Medulla oblongata (tissue), 1 donor: ENCODE data around the gene SLC13A4.
"Not testable (repeated sequence)": the region's sequence is repeated elsewhere in the genome, so short reads cannot be mapped to it uniquely, and the experiment has no call there.

ENCODE experiments used
- DNase-seq: peaks from one replicate; pipeline ENCODE4 v3.0.0-alpha.2; 2015; ENCODE audit errors: extremely low spot score

SLC13A4 gene

DNA sequence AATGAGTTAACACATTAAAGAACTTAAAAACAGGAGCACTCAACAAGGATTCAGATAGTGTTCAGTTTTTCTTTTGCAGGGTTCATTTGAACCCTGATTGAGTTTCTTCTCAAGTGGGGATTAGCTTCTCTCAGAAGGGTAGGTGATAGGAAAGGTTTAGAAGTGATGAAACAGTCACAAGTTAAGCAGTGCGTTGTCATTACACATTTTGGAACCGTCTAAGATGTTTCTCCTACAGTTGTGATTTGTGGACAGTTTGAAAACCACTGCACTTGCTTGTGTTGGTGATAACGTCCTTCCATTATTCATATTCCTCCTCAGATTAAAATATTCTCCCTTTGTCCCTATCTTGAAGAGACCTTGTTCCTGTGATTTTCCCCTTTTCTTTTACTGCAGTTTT is 62.9 kb downstream of the SLC13A4 start:
- DNase-seq: no peak

DNA sequence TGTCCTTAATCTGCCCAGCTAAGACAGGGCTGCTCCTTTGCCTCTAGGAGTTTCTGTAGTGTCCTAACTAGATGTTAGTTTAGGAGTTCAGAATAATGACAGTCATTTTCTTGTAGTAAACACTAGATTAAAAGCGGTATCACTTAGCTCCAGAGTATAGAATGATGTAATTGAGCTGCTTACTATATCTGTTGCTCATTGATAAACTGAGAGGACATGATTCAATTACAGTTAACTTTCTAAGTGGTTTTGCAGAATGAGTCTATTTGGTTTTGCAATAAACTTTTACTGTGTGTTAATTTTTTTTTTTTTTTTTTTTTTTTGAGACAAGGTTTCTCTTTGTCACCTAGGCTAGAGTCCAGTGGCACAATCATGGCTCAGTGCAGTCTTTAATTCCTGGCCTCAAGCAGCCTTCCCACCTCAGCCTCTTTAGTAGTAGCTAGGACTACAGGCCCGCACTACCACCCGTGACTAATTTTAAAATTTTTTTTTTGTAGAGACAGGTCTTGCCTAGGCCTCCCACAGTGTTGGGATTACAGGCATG is 63.9 kb downstream of the SLC13A4 start:
- DNase-seq: no peak

DNA sequence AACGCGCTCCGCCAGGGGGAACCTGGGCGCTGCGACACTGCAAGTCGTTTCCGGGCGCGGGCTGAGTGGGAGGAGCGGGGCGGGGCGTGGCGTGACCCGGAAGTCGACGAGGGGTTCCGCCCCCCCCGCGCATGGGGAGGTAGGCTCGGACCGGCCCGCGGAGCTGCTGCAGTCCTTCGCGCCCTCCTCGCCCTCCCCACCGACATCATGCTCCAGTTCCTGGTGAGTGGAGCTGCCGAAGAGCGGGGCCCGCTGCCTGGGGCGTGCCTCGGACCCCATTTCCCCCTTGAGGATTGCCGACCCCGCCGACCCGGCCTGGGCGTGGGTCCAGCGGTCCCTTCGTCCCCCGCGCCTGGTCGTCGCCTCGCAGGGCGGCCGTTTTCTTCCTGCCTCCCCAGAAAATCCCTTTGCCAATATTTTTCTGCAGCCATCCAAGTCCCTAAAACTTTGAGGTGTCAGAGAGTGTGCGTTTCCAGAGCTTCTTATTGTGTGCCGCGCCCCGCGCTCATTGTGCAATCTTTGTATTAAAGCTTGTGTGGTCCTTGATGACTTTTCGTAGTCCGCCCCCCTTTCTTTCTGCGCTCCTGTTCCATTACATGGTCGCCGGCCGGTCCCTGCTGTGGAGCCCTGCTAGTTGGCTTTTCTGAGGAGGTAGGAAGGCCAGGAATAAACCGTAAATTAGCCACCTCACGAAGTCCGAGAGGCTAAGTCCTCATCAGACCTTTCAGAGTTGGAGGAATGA is 65.4 kb downstream of the SLC13A4 start, which contains the start of gene STMP1:
TSS of gene STMP1 (plus strand) at position 142 of the 742 bp plus-strand sequence.
- DNase-seq: peak; percentile 95

DNA sequence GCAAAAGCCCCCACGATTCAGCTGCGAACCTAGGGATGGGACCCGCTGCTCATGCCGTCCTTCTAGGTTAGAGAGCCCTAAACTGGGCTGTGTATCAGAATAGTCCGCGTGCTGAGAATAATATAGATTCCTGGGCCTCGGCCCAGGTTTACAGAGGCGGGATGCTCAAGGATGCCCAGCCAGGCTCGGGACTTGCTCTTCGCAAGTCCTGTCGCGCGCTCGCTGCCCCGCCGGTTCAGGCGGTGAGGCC is 65.9 kb downstream of the SLC13A4 start:
- no peak for DNase-seq

- peak; percentile 16 for DNase-seq
These were observed 66.5 kb downstream of the SLC13A4 start for GRCh38 chr7:135661311-135662122.

DNA sequence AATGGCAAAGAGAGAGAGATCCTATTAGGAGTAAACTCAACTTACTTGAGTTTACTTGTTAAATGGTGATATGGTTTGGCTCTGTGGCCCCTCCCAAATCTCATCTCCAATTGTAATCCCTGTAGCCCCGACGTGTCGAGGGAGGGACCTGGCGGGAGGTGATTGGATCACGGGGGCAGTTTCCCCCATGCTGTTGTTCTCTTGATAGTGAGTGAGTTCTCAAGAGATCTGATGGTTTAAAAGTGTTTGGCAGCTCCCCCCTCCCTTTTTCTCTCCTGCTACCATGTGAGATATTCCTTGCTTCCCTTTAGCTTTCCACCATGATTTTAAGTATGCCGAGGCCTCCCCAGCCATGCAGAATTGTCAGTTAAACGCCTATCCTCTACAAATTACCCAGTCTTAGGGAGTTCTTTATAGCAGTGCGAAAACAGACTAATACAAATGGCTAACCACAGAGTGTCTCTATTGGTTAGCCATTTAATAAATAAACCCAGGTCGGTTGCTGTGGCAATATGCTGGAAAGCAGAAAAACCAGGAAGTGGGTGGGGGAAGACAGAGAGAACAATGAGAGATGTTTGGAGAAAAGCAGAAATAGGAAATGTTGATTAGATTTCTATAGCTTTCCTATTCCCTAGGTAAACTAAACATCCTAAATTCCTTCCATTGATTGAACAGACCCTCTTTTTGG is 68.7 kb downstream of the SLC13A4 start:
- no peak for DNase-seq

DNA sequence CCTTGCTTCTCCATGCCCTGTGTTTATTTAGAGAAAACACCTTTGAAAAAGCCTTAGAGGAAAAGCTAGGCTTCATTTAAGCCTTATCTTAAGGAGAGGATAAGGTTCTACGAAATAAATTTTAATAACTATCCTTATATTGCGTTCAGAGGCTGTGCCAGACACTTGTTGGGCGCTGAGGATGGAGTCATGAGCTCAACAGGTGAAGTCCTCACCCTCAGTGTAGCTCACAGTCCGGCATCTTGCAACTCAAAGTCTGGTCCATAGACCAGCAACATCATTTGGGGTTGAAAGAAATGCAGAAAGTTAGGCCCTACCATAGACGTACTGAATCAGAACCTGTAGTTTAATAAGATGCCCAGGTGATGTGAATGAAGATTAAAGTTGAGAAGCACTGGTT is 69.4 kb downstream of the SLC13A4 start:
- no peak for DNase-seq

- no peak for DNase-seq
These were observed 74.5 kb downstream of the SLC13A4 start for GRCh38 chr7:135653340-135654080.

- DNase-seq: no peak
These were observed 77.0 kb downstream of the SLC13A4 start for GRCh38 chr7:135650831-135651573.

DNA sequence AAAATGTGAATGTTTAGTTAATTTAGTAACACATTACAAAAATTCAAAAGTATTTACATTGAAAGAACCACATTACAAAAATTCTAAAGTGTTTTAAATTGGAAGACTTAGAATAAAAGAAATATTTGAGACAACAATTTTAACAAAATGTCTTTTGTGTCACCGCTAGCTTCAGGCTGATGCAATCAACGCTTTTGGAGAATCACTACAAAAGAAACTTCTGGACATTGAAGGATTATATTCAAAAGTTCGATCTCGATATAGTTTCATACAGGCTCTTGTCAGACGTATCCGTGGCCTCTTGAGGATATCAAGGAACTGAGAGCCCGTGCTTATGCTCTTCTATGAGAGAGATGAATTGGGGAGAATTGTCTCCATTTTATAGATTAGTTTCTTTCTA is 79.8 kb downstream of the SLC13A4 start:
- no peak for DNase-seq

DNA sequence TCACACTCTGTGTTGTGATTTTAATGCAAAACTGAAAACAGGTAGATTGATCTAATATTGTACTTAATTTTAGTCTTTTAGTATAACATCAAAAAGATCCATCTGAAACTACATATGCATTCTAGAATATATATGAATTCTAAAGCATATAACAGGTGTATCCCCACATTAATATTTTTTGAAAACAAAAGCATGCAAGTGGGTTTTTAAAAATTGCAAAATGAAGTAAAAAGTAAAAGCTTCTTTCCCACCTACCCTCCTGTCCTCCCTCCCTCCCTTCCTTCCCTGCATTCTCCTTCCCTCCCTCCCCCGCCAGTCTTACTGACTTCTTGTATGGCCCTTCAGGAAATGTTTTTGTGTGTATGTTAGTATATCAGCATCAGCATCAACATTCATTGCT is 80.2 kb downstream of the SLC13A4 start:
- DNase-seq: no peak

- DNase-seq: peak; percentile 79
These were observed 82.6 kb downstream of the SLC13A4 start for GRCh38 chr7:135645296-135645904.

DNA sequence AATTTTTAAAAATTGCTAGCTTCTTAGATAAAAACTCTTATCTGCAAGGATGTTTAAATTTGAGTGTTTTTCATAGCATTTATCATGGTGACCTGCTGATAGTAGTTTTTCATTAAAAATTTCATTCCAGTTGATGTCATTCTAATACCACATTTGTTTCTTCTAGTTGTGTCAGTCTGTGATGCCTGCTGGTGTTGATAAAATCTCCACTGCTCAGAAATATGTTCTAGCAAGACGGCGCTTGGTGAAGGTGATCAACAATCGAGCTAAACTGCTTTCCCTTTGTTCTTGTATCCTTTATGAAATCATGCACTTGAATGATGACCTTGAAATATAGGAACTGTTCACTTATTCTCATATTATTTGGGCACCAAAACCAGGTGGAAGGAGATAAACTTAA is 83.3 kb downstream of the SLC13A4 start:
- no peak for DNase-seq

DNA sequence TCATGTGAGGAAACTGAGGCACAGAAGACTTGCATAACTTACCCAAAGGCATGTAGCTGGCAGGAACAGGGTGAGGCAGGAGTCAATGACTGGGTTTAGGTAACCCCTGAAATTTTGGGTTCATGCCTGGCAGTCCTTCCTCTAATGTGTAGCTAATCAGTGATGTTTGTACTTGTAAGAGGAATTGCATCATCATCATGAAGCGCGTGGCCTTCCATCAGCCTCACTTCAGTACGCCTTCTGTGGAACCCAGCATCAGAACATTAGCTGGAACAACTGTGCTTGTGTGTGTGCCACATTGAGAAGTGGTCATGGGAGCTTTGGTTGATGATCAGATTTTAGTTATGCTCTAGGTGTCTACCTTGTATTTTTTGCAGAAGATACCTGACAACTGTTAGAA is 83.8 kb downstream of the SLC13A4 start:
- no peak for DNase-seq

- not testable (repeated sequence) for DNase-seq
These were observed 88.3 kb downstream of the SLC13A4 start for GRCh38 chr7:135639690-135640089.

DNA sequence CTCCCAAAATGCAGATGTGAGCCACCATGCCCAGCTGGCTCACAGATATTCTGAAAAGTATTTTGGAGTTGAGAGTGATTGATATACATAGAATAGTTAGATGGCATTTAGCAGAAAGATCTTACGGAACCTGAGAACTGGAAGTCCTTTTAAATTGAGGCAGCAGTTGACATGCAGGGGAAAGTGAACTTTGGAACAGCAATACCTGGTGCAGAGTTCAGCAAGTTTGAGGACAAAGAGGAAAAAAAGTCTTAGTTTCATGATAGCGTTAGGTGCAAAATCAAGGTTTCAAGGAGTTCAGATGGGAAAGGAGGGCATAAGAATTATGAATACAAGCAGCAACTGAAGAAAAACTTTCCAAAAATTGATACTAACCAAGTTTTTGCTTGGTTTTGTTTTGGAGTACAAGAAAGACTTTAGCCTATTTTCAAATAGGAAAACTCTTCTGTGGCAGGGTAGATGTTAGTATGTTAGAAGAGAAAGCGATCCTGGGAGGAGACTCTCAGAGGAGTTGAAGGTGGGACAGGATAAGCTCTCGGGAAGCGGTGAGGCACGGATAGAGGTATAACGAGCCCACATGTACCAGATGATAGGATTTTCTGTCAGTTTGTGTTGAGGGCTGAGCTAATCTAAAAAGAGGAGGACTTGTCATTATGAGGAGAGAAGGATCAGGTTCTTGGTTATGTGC is 93.7 kb downstream of the SLC13A4 start:
- DNase-seq: no peak
